Activated CD8-positive, alpha-beta T cell treated with anti-CD3 and anti-CD28 coated beads, Interleukin-2, amount 10 ng/mL, durations not matched to agents 7 days and 5 days (primary cell): ENCODE results near the gene CES3. TPM values are rescaled to one million over a fixed set of nuclear protein-coding genes. Genes with fewer than 3 reads are reported as not detected.
"Not testable (repeated sequence)": the region's sequence is repeated elsewhere in the genome, so short reads cannot be mapped to it uniquely, and the experiment has no call there.

Experiments
- ATAC-seq: fragments of 150-1000 bp; cut with Tn5 transposase; one replicate; pipeline ENCODE4 v1.10.0; 2021; ENCODE audit warnings: moderate library complexity
- CTCF ChIA-PET: fragments of 350-600 bp; sonication (Branson Sonifier 250); formaldehyde crosslinking; loops from one replicate; lab custom pipeline; 2021; ENCODE audit warnings: antibody characterized with exemption; lab: Charles Lee
- POLR2A ChIA-PET: fragments of 350-600 bp; sonication (Branson Sonifier 250); formaldehyde crosslinking; loops from one replicate; lab custom pipeline; 2021; ENCODE audit warnings: antibody characterized with exemption; lab: Charles Lee
- DNase-seq: peaks from one replicate; pipeline ENCODE4 v3.0.0-alpha.2; 2020
- H3K27ac Mint-ChIP-seq: one replicate; pipeline ENCODE4 v1.8.0; 2021; ENCODE audit warnings: mild to moderate bottlenecking, mixed read lengths
- H3K27me3 Mint-ChIP-seq: one replicate; pipeline ENCODE4 v1.8.0; 2021; ENCODE audit warnings: low read depth, mixed read lengths
- H3K36me3 Mint-ChIP-seq: one replicate; pipeline ENCODE4 v1.8.0; 2021; ENCODE audit warnings: low read depth, mixed read lengths
- H3K4me1 Mint-ChIP-seq: one replicate; pipeline ENCODE4 v1.8.0; 2021; ENCODE audit warnings: low read depth, mixed read lengths
- H3K4me3 Mint-ChIP-seq: one replicate; pipeline ENCODE4 v1.8.0; 2021; ENCODE audit warnings: mild to moderate bottlenecking, mixed read lengths
- H3K9me3 Mint-ChIP-seq: one replicate; pipeline ENCODE4 v1.8.0; 2022; ENCODE audit warnings: mixed read lengths; ENCODE audit not compliant: insufficient read depth
- total RNA-seq, 2 experiments: library from RNA; stranded (reverse); gene quantifications; one replicate each; pipeline ENCODE4 v1.2.3, GENCODE V29; 2021

Gene CES3
- total RNA-seq, 2 experiments from 2014 or later, result 2.4 to 4.3 TPM

- POLR2A ChIA-PET, result interaction anchor here (0.7 kb wide), 1 partner anchor 56 kb away, joined by 3 read pairs; the partner anchor contains the start of gene PDP2
- Mint-ChIP-seq H3K9me3 (no peaks in the 10 kb centered on the region), H3K4me1 (peaks cover 49% of the 10 kb centered on the region), H3K27ac (peak overlapping the region; percentile 53), H3K27me3 (no peaks in the 10 kb centered on the region), H3K4me3 (peak overlapping the region; percentile 99), H3K36me3 (peaks cover 40% of the 10 kb centered on the region)
- CTCF ChIA-PET, result interaction anchor here (0.6 to 1.2 kb wide), 3 partner anchors 11 to 219 kb away, joined by 3 to 4 read pairs (median 3); no protein-coding TSS in a partner anchor
- no peak for ATAC-seq
- no peak for DNase-seq
Observed at GRCh38 chr16:66936462-66936861, 24.6 kb upstream of the CES3 start.

DNA sequence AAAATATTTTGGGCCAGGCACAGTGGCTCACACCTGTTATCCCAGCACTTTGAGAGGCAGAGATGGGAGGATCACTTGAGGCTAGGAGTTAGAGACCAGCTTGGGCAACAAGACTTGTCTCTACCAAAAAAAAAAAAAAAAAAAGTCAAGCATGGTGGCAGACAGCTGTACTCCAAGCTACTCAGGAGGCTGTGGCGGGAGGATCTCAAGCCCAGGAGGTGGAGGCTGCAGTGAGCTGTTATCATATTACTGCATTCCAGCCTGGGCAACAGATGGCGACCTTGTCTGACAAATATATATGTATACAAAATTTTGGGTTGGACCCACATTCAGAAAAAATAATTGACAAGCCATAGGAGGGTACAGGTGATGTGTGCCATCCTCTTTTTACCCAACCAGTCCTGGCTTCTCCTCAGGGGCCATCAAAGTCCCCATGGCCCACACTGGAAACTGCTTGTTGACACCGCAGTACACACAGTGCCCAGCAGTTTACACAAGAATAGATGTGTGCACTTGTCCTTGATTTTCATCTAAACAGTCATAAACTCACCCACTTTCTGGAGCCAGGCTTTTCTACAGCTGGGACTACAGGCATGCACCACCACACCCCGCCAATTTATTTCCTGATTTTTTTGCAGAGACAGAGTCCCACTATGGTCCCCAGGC is 24.0 kb upstream of the CES3 start:
- POLR2A ChIA-PET, result interaction anchor here (0.7 to 0.8 kb wide), 2 partner anchors 34 to 57 kb away, joined by 3 read pairs; partner anchors contain the start of gene PDP2
- Mint-ChIP-seq H3K4me1 (peaks cover 48% of the 10 kb centered on the region), H3K27ac (peak overlapping the region; percentile 53), H3K27me3 (no peaks in the 10 kb centered on the region), H3K36me3 (peaks cover 43% of the 10 kb centered on the region), H3K9me3 (no peaks in the 10 kb centered on the region), H3K4me3 (peak overlapping the region; percentile 26)
- CTCF ChIA-PET, result interaction anchor here (0.6 to 1.2 kb wide), 5 partner anchors 8 to 218 kb away, joined by 3 to 4 read pairs (median 3); no protein-coding TSS in a partner anchor
- no peak for DNase-seq
- ATAC-seq, result no peak

GRCh38 chr16:66937725-66938337 is 23.2 kb upstream of the CES3 start:
- Mint-ChIP-seq H3K27ac (peak overlapping the region; percentile 23), H3K9me3 (no peaks in the 10 kb centered on the region), H3K36me3 (peaks cover 44% of the 10 kb centered on the region), H3K4me1 (peaks cover 40% of the 10 kb centered on the region), H3K27me3 (no peaks in the 10 kb centered on the region), H3K4me3 (no peak overlapping the region)
- DNase-seq (no peak), ATAC-seq (no peak)
- ChIA-PET CTCF (interaction anchor here (1.0 to 1.3 kb wide), 4 partner anchors 9 to 199 kb away, joined by 3 to 4 read pairs (median 3); no protein-coding TSS in a partner anchor), POLR2A (interaction anchor here (0.8 kb wide), 1 partner anchor 35 kb away, joined by 3 read pairs; no protein-coding TSS in a partner anchor)

- DNase-seq (no peak), ATAC-seq (no peak)
- no peak overlapping the region for H3K4me3 Mint-ChIP-seq
- CTCF ChIA-PET, result no interaction called here
- H3K36me3 Mint-ChIP-seq, result peaks cover 33% of the 10 kb centered on the region
- no peaks in the 10 kb centered on the region for H3K27me3 Mint-ChIP-seq
- H3K27ac Mint-ChIP-seq, result no peak overlapping the region
- H3K4me1 Mint-ChIP-seq, result peaks cover 26% of the 10 kb centered on the region
- POLR2A ChIA-PET, result no interaction called here
- H3K9me3 Mint-ChIP-seq, result no peaks in the 10 kb centered on the region
Observed at GRCh38 chr16:66939366-66939765, 21.7 kb upstream of the CES3 start.

- ChIA-PET POLR2A (no interaction called here), CTCF (no interaction called here)
- H3K9me3 Mint-ChIP-seq, result no peaks in the 10 kb centered on the region
- DNase-seq, result no peak
- no peak for ATAC-seq
- H3K27me3 Mint-ChIP-seq, result no peaks in the 10 kb centered on the region
- H3K4me1 Mint-ChIP-seq, result peaks cover 23% of the 10 kb centered on the region
- peaks cover 30% of the 10 kb centered on the region for H3K36me3 Mint-ChIP-seq
- H3K4me3 Mint-ChIP-seq, result no peak overlapping the region
- H3K27ac Mint-ChIP-seq, result no peak overlapping the region
Observed at GRCh38 chr16:66940236-66940635, 20.8 kb upstream of the CES3 start.

- H3K36me3 Mint-ChIP-seq, result peaks cover 20% of the 10 kb centered on the region
- peaks cover 9% of the 10 kb centered on the region for H3K4me1 Mint-ChIP-seq
Observed at GRCh38 chr16:66942981-66943380, 18.1 kb upstream of the CES3 start.

DNA sequence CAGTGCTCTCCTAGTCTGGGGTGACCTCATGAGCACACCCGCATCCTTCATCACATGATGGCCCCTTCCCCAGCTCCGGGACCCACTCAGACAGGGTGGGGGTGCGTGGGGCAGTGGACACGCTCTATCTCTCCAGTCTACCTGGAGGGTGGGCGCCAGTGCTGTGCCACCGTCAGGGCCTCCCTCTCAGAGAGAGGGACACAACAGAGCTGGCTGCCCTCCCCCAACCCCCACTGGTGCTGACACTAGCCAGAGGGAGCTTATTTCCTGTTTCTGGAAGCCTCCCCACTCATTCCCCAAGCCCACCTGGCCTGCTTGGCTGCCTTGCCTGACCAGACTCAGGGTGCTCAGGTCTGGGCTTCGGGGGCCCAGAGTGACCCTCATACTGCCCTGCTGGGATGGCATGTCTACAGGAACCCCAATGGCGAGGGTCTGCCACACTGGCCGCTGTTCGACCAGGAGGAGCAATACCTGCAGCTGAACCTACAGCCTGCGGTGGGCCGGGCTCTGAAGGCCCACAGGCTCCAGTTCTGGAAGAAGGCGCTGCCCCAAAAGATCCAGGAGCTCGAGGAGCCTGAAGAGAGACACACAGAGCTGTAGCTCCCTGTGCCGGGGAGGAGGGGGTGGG is 17.5 kb upstream of the CES3 start:
- peaks cover 6% of the 10 kb centered on the region for H3K27me3 Mint-ChIP-seq
- H3K4me1 Mint-ChIP-seq, result peaks cover 15% of the 10 kb centered on the region
- H3K27ac Mint-ChIP-seq, result no peak overlapping the region
- ChIA-PET CTCF (interaction anchor here (0.9 to 1.7 kb wide), 4 partner anchors 9 to 242 kb away, joined by 3 to 5 read pairs (median 4); partner anchors contain the start of gene CIAO2B), POLR2A (interaction anchor here (1.8 kb wide), 1 partner anchor 9 kb away, joined by 8 read pairs; the partner anchor contains the start of gene CIAO2B)
- H3K4me3 Mint-ChIP-seq, result no peak overlapping the region
- H3K9me3 Mint-ChIP-seq, result no peaks in the 10 kb centered on the region
- ATAC-seq, result no peak
- no peak for DNase-seq
- H3K36me3 Mint-ChIP-seq, result peaks cover 20% of the 10 kb centered on the region

More at GRCh38 chr16:66942981-66943380, 18.1 kb upstream of the CES3 start:
- no peaks in the 10 kb centered on the region for H3K27me3 Mint-ChIP-seq
- H3K27ac Mint-ChIP-seq, result peak overlapping the region; percentile 11
- no peak for ATAC-seq
- no peak overlapping the region for H3K4me3 Mint-ChIP-seq
- ChIA-PET CTCF (interaction anchor here (1.5 kb wide), 1 partner anchor 212 kb away, joined by 4 read pairs; no protein-coding TSS in a partner anchor), POLR2A (no interaction called here)
- no peaks in the 10 kb centered on the region for H3K9me3 Mint-ChIP-seq
- no peak for DNase-seq

GRCh38 chr16:66944054-66944441 is 17.0 kb upstream of the CES3 start:
- Mint-ChIP-seq H3K36me3 (peaks cover 20% of the 10 kb centered on the region), H3K27ac (no peak overlapping the region), H3K27me3 (peaks cover 11% of the 10 kb centered on the region), H3K4me3 (no peak overlapping the region), H3K4me1 (peaks cover 17% of the 10 kb centered on the region), H3K9me3 (no peaks in the 10 kb centered on the region)
- ATAC-seq, result no peak
- ChIA-PET POLR2A (interaction anchor here (1.8 kb wide), 1 partner anchor 10 kb away, joined by 8 read pairs; the partner anchor contains the start of gene CIAO2B), CTCF (interaction anchor here (0.9 to 1.7 kb wide), 4 partner anchors 10 to 241 kb away, joined by 3 to 5 read pairs (median 4); partner anchors contain the start of gene CIAO2B)
- DNase-seq, result no peak

DNA sequence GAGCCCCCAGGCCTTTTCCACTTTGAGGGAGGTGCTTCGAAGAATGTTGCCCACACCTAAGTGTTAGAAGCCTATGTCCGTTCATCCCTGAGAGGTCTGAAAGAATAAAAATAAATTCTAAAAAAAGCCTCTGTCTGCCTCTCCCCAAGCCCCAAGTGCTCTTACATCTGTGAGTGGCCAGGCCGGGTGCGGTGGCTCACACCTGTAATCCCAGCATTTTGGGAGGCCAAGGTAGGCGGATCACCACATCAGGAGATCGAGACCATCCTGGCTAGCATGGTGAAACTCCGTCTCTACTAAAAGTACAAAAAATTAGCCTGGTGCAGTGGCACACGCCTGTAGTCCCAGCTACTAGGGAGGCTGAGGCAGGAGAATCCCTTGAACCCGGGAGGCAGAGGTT is 16.1 kb upstream of the CES3 start:
- H3K9me3 Mint-ChIP-seq, H3K27ac Mint-ChIP-seq, DNase-seq, H3K4me3 Mint-ChIP-seq, ATAC-seq: not testable (repeated sequence)
- ChIA-PET CTCF (interaction anchor here (0.6 to 1.7 kb wide), 3 partner anchors 9 to 240 kb away, joined by 3 to 7 read pairs (median 5); no protein-coding TSS in a partner anchor), POLR2A (interaction anchor here (1.8 kb wide), 1 partner anchor 11 kb away, joined by 8 read pairs; the partner anchor contains the start of gene CIAO2B)
- Mint-ChIP-seq H3K27me3 (peaks cover 20% of the 10 kb centered on the region), H3K4me1 (peaks cover 19% of the 10 kb centered on the region), H3K36me3 (peaks cover 20% of the 10 kb centered on the region)

DNA sequence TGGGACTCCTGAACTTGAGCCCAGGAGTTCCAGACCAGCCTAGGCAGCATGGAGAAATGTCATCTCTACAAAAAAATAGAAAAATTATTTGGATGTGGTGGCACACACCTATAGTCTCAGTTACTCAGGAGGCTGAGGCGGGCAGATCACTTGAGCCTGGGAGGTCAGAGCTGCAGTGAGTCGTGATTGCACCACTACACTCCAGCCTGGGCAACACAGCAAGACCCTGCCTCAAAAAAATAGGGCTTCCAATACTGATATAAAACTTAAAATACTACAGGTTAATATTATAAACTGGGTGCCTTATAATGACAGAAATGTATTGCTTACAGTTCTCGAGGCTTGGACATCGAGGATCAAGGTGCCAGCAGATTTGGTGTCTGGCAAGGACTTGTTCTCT is 15.1 kb upstream of the CES3 start:
- POLR2A ChIA-PET, result no interaction called here

DNA sequence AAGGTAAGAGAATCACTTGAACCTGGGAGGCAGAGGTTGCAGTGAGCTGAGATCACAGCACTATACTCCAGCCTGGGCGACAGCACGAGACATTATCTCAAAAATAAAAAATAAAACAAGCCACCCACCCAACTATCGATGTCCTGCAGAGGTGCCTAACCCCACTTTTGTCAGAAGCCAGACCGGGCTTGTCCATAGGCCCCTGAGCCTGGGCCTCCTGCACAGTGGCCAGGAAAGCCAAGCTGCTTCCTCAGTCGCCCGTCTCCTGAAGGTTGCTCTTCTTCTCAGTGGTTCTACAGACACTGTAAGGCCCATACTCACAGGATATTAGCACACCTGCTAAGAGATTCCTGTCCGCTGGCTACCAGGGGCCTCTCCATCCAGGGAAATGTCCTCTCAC is 14.5 kb upstream of the CES3 start:
- H3K4me1 Mint-ChIP-seq, result peaks cover 23% of the 10 kb centered on the region
- peaks cover 31% of the 10 kb centered on the region for H3K27me3 Mint-ChIP-seq
- H3K36me3 Mint-ChIP-seq, result peaks cover 19% of the 10 kb centered on the region
- peaks cover 4% of the 10 kb centered on the region for H3K9me3 Mint-ChIP-seq
- no peak overlapping the region for H3K4me3 Mint-ChIP-seq
- H3K27ac Mint-ChIP-seq, result no peak overlapping the region
- ATAC-seq (no peak), DNase-seq (no peak)
- ChIA-PET POLR2A (no interaction called here), CTCF (interaction anchor here (0.9 to 2.1 kb wide), 3 partner anchors 15 to 209 kb away, joined by 3 to 10 read pairs (median 10); partner anchors contain the start of gene CES3)

More for the DNA sequence above, 15.1 kb upstream of the CES3 start:
- CTCF ChIA-PET, result interaction anchor here (1.4 to 2.1 kb wide), 2 partner anchors 8 to 209 kb away, joined by 7 to 10 read pairs; no protein-coding TSS in a partner anchor
- Mint-ChIP-seq H3K4me3 (no peak overlapping the region), H3K9me3 (no peaks in the 10 kb centered on the region), H3K36me3 (peaks cover 23% of the 10 kb centered on the region), H3K27ac (no peak overlapping the region), H3K4me1 (peaks cover 23% of the 10 kb centered on the region), H3K27me3 (peaks cover 25% of the 10 kb centered on the region)
- ATAC-seq (no peak), DNase-seq (no peak)
